CD8-positive, alpha-beta memory T cell (primary cell): Measurements from ENCODE around the gene ALG5. TPM values are rescaled to one million over a fixed set of nuclear protein-coding genes. Genes with fewer than 3 reads are reported as not detected.

Source experiments
- CTCF ChIA-PET: fragments of 350-600 bp; sonication (Branson Sonifier 250); formaldehyde crosslinking; loops from one replicate; lab custom pipeline; 2021; ENCODE audit warnings: antibody characterized with exemption; lab: Charles Lee
- POLR2A ChIA-PET: fragments of 350-600 bp; sonication (Branson Sonifier 250); formaldehyde crosslinking; loops from one replicate; lab custom pipeline; 2021; ENCODE audit warnings: antibody characterized with exemption; lab: Charles Lee
- DNase-seq, 5 donors: peaks; one replicate each; pipeline versions ENCODE4 v3.0.0 to v3.0.0-alpha.2; 2020 to 2022; ENCODE audit warnings: mixed read lengths in 1 of 5
- H3K27ac ChIP-seq: one replicate; pipeline ENCODE4 v1.7.0; 2013; ENCODE audit warnings: low read depth, mild to moderate bottlenecking, low read length, moderate library complexity
- H3K27me3 ChIP-seq: 2 replicates; pipeline ENCODE4 v1.7.0; 2013; ENCODE audit warnings: low read length, mild to moderate bottlenecking; ENCODE audit not compliant: insufficient read depth, poor library complexity, severe bottlenecking
- H3K36me3 ChIP-seq: 2 replicates; pipeline ENCODE4 v1.7.0; 2013; ENCODE audit warnings: mild to moderate bottlenecking, low read length, moderate library complexity; ENCODE audit not compliant: insufficient read depth
- H3K4me1 ChIP-seq: 2 replicates; pipeline ENCODE4 v1.7.0; 2013; ENCODE audit warnings: mild to moderate bottlenecking, low read length, moderate library complexity; ENCODE audit not compliant: insufficient read depth
- H3K4me3 ChIP-seq: 2 replicates; pipeline ENCODE4 v1.7.0; 2013; ENCODE audit warnings: mild to moderate bottlenecking, low read length
- H3K9me3 ChIP-seq: 2 replicates; pipeline ENCODE4 v1.7.0; 2013; ENCODE audit warnings: mild to moderate bottlenecking, low read length
- H3K27ac Mint-ChIP-seq, 8 donors: one replicate each; pipeline ENCODE4 v1.8.0; 2020 to 2021; ENCODE audit warnings: mixed read lengths in 8 of 8, mild to moderate bottlenecking in 6 of 8, inconsistent platforms in 3 of 8, moderate library complexity in 3 of 8
- H3K27me3 Mint-ChIP-seq, 2 donors: one replicate each; pipeline ENCODE4 v1.8.0; 2020 to 2021; ENCODE audit warnings: mixed read lengths in 2 of 2, mild to moderate bottlenecking in 1 of 2, moderate library complexity in 1 of 2
- H3K36me3 Mint-ChIP-seq, 3 donors: one replicate each; pipeline ENCODE4 v1.8.0; 2020 to 2021; ENCODE audit warnings: mixed read lengths in 3 of 3, inconsistent platforms in 1 of 3, mild to moderate bottlenecking in 1 of 3
- H3K4me1 Mint-ChIP-seq, 3 donors: one replicate each; pipeline ENCODE4 v1.8.0; 2020 to 2021; ENCODE audit warnings: mixed read lengths in 3 of 3, inconsistent platforms in 1 of 3, mild to moderate bottlenecking in 1 of 3
- H3K4me3 Mint-ChIP-seq, 7 donors: one replicate each; pipeline ENCODE4 v1.8.0; 2020 to 2021; ENCODE audit warnings: mixed read lengths in 7 of 7, mild to moderate bottlenecking in 6 of 7, moderate library complexity in 4 of 7, inconsistent platforms in 2 of 7
- H3K9me3 Mint-ChIP-seq, 5 donors: one replicate each; pipeline ENCODE4 v1.8.0; 2020 to 2022; ENCODE audit warnings: mixed read lengths in 5 of 5, mild to moderate bottlenecking in 3 of 5, moderate library complexity in 2 of 5, inconsistent platforms in 1 of 5
- polyA plus RNA-seq: library from polyadenylated mRNA; unstranded; fragments of 300-500 nt; fragmentation: Illumina TruSeq; gene quantifications from one replicate; pipeline ENCODE4 v1.2.3, GENCODE V29; 2021
- total RNA-seq, 2 experiments: library from RNA; stranded (reverse); gene quantifications; one replicate each; pipeline ENCODE4 v1.2.3, GENCODE V29; 2021

The ALG5 gene
- total RNA-seq = 10 to 100 TPM; 46.0 to 47.9 TPM
- 85.0 TPM for polyA plus RNA-seq

DNA sequence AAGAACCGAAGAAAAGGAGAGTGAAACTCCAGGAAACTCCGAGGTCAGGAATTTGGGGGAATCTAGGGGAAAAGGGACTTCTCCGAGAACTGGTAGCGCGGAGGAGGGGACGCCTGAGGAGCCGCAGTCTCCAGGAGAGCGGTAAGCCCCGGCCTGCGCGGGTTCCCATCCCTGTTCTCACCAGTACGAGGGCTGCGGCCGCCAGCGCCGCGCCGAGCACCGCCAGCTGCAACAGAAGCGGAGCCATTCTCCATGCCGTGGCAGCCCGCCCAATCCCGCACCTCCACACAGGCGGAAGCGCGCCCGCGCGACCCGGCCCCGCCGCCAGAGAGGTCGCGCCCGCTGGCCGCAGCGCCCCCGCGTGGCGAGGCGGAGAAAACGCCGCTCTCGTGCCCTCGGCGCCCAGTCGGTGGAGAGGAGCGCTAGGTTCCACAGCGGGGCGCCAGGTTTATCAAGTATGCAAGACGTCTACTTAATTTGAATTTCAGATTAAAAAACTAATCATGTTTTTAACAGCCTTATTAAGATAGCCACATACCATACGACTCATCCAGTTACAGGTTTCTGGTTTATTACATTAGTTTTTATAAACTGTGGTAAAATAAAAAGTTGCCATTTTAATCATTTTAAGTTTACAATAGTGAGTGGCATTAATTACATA is at the start of gene ALG5:
TSS of gene ALG5 (minus strand) at position 287 of the 661 bp plus-strand sequence. CDS start at position 247, 40 bp downstream.
- peak within 1 kb of the TSS; percentile 95 for H3K4me3 ChIP-seq
- peaks cover 0 to 52% (median 5%) of the 10 kb centered on the region in 3 donors for H3K36me3 Mint-ChIP-seq
- H3K27ac ChIP-seq = peak within 1 kb of the TSS; percentile 95
- ChIA-PET POLR2A (interaction anchor here (0.5 to 2.6 kb wide), 3 partner anchors 11 to 60 kb away, joined by 3 to 16 read pairs (median 6); partner anchors contain the start of gene SUPT20H), CTCF (interaction anchor here (1.2 to 2.2 kb wide), 5 partner anchors 12 to 25 kb away, joined by 3 to 11 read pairs (median 4); no protein-coding TSS in a partner anchor)
- H3K9me3 Mint-ChIP-seq = peaks cover 0 to 7% (median 0%) of the 10 kb centered on the region in 5 donors
- no peaks in the 10 kb centered on the region for H3K9me3 ChIP-seq
- H3K27me3 Mint-ChIP-seq = peaks cover 0 to 14% of the 10 kb centered on the region in 2 donors
- H3K4me3 Mint-ChIP-seq = peak within 1 kb of the TSS; percentile 92 to 100 (median 98)
- peaks cover 45 to 49% (median 47%) of the 10 kb centered on the region in 3 donors for H3K4me1 Mint-ChIP-seq
- DNase-seq = peak; percentile 91 to 97 (median 94)
- H3K4me1 ChIP-seq = peaks cover 22% of the 10 kb centered on the region
- H3K27ac Mint-ChIP-seq = peak within 1 kb of the TSS; percentile 97 to 100 (median 100)
- peaks cover 12% of the 10 kb centered on the region for H3K36me3 ChIP-seq
- H3K27me3 ChIP-seq = no peaks in the 10 kb centered on the region

DNA sequence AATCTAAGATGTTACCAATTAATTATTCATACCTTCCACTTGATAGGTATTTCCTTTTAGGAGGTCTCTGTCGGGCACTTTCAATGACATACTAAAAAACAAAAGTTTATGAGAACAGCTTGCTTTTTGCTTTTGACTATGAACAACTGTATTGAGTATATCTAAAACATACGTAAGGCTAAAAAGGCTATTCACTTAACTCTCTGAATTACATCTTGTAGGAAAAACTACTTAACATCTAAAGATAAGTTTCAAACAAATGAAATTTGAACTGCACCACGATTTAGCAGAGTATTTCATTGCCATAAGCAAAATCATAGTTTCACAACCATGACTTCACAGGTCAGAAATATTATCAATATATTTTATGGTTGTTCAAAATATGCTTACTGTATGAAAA is 48.7 kb upstream of the ALG5 start:
- Mint-ChIP-seq H3K27ac (no peak overlapping the region), H3K36me3 (peaks cover 6 to 62% (median 14%) of the 10 kb centered on the region in 3 donors), H3K27me3 (no peaks in the 10 kb centered on the region), H3K4me1 (peaks cover 25 to 43% (median 28%) of the 10 kb centered on the region in 3 donors), H3K4me3 (no peak overlapping the region), H3K9me3 (no peaks in the 10 kb centered on the region)
- Histone ChIP-seq H3K4me1 (no peaks in the 10 kb centered on the region), H3K9me3 (no peaks in the 10 kb centered on the region), H3K27me3 (no peaks in the 10 kb centered on the region), H3K27ac (no peak overlapping the region), H3K4me3 (no peak overlapping the region), H3K36me3 (peaks cover 16% of the 10 kb centered on the region)
- ChIA-PET POLR2A (no interaction called here), CTCF (no interaction called here)
- no peak for DNase-seq

- ChIA-PET POLR2A (no interaction called here), CTCF (no interaction called here)
These were observed 47.9 kb upstream of the ALG5 start for GRCh38 chr13:37047032-37047431.

GRCh38 chr13:37046062-37046461 is 46.9 kb upstream of the ALG5 start:
- peaks cover 9 to 65% (median 18%) of the 10 kb centered on the region in 3 donors for H3K36me3 Mint-ChIP-seq
- no peak for DNase-seq
- Histone ChIP-seq H3K36me3 (peaks cover 30% of the 10 kb centered on the region), H3K4me3 (no peak overlapping the region), H3K27ac (no peak overlapping the region), H3K27me3 (no peaks in the 10 kb centered on the region), H3K4me1 (no peaks in the 10 kb centered on the region), H3K9me3 (no peaks in the 10 kb centered on the region)
- no peaks in the 10 kb centered on the region for H3K27me3 Mint-ChIP-seq
- H3K9me3 Mint-ChIP-seq = no peaks in the 10 kb centered on the region
- H3K4me3 Mint-ChIP-seq = no peak overlapping the region
- H3K4me1 Mint-ChIP-seq = peaks cover 10 to 29% (median 11%) of the 10 kb centered on the region in 3 donors
- ChIA-PET POLR2A (interaction anchor here (1.2 kb wide), 1 partner anchor 46 kb away, joined by 4 read pairs; no protein-coding TSS in a partner anchor), CTCF (no interaction called here)
- no peak overlapping the region for H3K27ac Mint-ChIP-seq

More at GRCh38 chr13:37047032-37047431, 47.9 kb upstream of the ALG5 start:
- Mint-ChIP-seq H3K4me1 (peaks cover 18 to 35% (median 20%) of the 10 kb centered on the region in 3 donors), H3K27me3 (no peaks in the 10 kb centered on the region), H3K9me3 (no peaks in the 10 kb centered on the region), H3K36me3 (peaks cover 5 to 62% (median 18%) of the 10 kb centered on the region in 3 donors), H3K4me3 (no peak overlapping the region), H3K27ac (peak overlapping the region in 1 of 8 donors; percentile 39)
- no peak overlapping the region for H3K27ac ChIP-seq
- H3K27me3 ChIP-seq = no peaks in the 10 kb centered on the region
- H3K4me3 ChIP-seq = no peak overlapping the region
- no peaks in the 10 kb centered on the region for H3K4me1 ChIP-seq
- no peak for DNase-seq
- H3K36me3 ChIP-seq = peaks cover 23% of the 10 kb centered on the region
- H3K9me3 ChIP-seq = no peaks in the 10 kb centered on the region

- Histone ChIP-seq H3K27me3 (no peaks in the 10 kb centered on the region), H3K4me3 (no peak overlapping the region), H3K36me3 (peaks cover 52% of the 10 kb centered on the region), H3K27ac (no peak overlapping the region), H3K4me1 (no peaks in the 10 kb centered on the region), H3K9me3 (no peaks in the 10 kb centered on the region)
- H3K9me3 Mint-ChIP-seq = no peaks in the 10 kb centered on the region
- H3K27me3 Mint-ChIP-seq = no peaks in the 10 kb centered on the region
- no peak overlapping the region for H3K4me3 Mint-ChIP-seq
- DNase-seq = no peak
- H3K27ac Mint-ChIP-seq = no peak overlapping the region
- CTCF ChIA-PET = no interaction called here
- POLR2A ChIA-PET = interaction anchor here (0.5 kb wide), 1 partner anchor 16 kb away, joined by 3 read pairs; no protein-coding TSS in a partner anchor
- H3K36me3 Mint-ChIP-seq = peaks cover 9 to 86% (median 21%) of the 10 kb centered on the region in 3 donors
- H3K4me1 Mint-ChIP-seq = peaks cover 3 to 10% (median 5%) of the 10 kb centered on the region in 3 donors
These were observed 41.6 kb upstream of the ALG5 start for GRCh38 chr13:37040789-37041188.

DNA sequence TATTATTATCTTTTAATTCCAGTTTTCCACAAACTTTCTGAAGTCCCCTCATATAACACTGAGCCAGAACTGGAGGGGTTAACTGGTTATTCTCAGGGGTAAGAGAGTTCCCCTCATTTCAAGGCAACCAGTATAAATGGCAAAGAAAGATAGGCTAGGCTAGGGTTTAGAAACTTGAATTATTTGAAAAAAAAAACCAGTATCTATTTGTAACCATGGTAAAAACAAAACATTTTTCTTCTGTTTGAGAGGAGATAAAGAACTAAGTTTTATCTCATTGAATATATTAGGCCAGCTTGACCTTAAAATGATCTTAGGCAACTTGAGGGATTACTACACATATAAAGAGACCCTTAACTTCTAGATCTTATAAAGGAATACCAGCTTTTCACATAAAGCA is 40.8 kb upstream of the ALG5 start:
- DNase-seq = no peak
- Histone ChIP-seq H3K36me3 (peaks cover 52% of the 10 kb centered on the region), H3K4me1 (no peaks in the 10 kb centered on the region), H3K4me3 (no peak overlapping the region), H3K27me3 (no peaks in the 10 kb centered on the region), H3K27ac (peak overlapping the region; percentile 4), H3K9me3 (no peaks in the 10 kb centered on the region)
- Mint-ChIP-seq H3K4me1 (peaks cover 0 to 8% (median 5%) of the 10 kb centered on the region in 3 donors), H3K36me3 (peaks cover 9 to 89% (median 24%) of the 10 kb centered on the region in 3 donors), H3K4me3 (no peak overlapping the region), H3K9me3 (no peaks in the 10 kb centered on the region), H3K27ac (no peak overlapping the region), H3K27me3 (no peaks in the 10 kb centered on the region)
- POLR2A ChIA-PET = no interaction called here
- CTCF ChIA-PET = no interaction called here

DNA sequence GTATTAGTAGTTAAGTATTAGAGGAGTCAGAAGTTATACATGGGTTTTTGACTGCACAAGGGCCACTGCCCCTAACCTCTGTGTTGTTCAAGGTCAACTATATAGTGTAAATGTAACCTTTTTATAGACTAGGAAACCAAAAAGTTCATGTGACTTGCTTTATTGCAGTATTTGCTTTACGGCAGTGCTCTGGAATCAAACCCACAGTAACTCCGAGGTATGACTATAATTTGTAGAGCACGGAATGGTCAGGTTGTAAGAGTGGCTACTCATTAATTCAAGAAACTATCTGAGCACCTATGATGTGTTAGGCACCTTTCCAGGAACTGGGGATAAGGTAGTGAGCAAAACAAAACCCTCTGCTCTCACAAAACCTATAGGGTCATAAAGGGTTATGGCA is 38.1 kb upstream of the ALG5 start:
- no peaks in the 10 kb centered on the region for H3K27me3 Mint-ChIP-seq
- Histone ChIP-seq H3K4me1 (no peaks in the 10 kb centered on the region), H3K9me3 (no peaks in the 10 kb centered on the region), H3K27ac (no peak overlapping the region), H3K27me3 (no peaks in the 10 kb centered on the region), H3K36me3 (peaks cover 46% of the 10 kb centered on the region), H3K4me3 (no peak overlapping the region)
- H3K4me3 Mint-ChIP-seq = no peak overlapping the region
- no peak overlapping the region for H3K27ac Mint-ChIP-seq
- ChIA-PET POLR2A (no interaction called here), CTCF (no interaction called here)
- DNase-seq = no peak
- H3K4me1 Mint-ChIP-seq = peaks cover 0 to 6% (median 2%) of the 10 kb centered on the region in 3 donors
- no peaks in the 10 kb centered on the region for H3K9me3 Mint-ChIP-seq
- peaks cover 7 to 92% (median 22%) of the 10 kb centered on the region in 3 donors for H3K36me3 Mint-ChIP-seq

DNA sequence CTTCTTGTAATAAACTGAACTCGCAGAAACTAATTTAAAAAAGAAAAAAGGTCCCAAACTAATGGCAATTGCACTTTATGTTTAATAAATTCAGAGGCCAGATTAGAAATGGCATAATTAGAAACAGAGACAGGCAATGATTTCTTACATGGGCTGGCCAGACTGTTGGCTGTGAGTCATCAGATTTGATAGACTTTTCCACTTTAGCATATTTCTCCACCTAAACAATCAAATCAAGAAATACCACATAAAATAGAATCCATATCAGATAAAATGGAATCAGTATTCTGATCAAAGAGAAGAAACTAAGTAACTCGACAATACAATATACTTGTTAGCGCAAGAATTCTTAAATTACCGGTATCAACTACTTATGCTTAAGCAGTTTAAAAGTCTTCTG is 30.5 kb upstream of the ALG5 start:
- Histone ChIP-seq H3K9me3 (no peaks in the 10 kb centered on the region), H3K27me3 (no peaks in the 10 kb centered on the region), H3K27ac (no peak overlapping the region), H3K4me3 (no peak overlapping the region), H3K36me3 (peaks cover 39% of the 10 kb centered on the region), H3K4me1 (no peaks in the 10 kb centered on the region)
- Mint-ChIP-seq H3K9me3 (no peaks in the 10 kb centered on the region), H3K36me3 (peaks cover 0 to 71% (median 11%) of the 10 kb centered on the region in 3 donors), H3K4me1 (peaks cover 0 to under 1% (median 0%) of the 10 kb centered on the region in 3 donors), H3K27ac (no peak overlapping the region), H3K4me3 (no peak overlapping the region), H3K27me3 (no peaks in the 10 kb centered on the region)
- no peak for DNase-seq
- ChIA-PET POLR2A (no interaction called here), CTCF (interaction anchor here (0.8 kb wide), 1 partner anchor 27 kb away, joined by 3 read pairs; no protein-coding TSS in a partner anchor)
